Loucy (cell line): ENCODE measurements around the gene FBH1.

Experiments
- EZH2phosphoT487 ChIP-seq: fragments of 200-600 bp; IDR thresholded peaks from 2 replicates; pipeline ENCODE4 v1.6.1; 2018; ENCODE audit warnings: antibody characterized with exemption, mild to moderate bottlenecking, moderate library complexity, borderline replicate concordance
- TF ChIP-seq, protein P1 (sequence below): fragments of 200-600 bp; sonication (generic); conservative IDR thresholded peaks from 2 replicates; pipeline ENCODE4 v1.5.1; 2014; ENCODE audit warnings: mild to moderate bottlenecking, antibody characterized with exemption, low read length

DNA sequence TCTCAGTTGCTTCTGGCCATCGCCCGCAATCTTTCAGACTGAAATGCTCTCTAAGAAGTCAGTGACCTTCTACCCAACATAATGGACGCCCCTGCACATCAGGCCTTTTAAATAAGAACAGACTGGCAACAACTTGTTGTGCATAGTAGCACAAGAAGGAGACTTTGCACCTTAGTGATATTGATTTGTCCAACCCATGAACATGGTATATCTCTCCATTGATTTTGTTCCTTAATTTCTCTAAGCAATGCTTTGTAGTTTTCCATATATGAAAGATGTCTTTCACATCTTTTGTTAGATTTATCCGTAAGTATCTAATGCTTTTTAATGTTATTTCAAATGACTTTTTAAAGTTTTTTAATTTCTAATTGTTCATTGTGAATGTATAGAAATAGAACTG is 83.0 kb downstream of the FBH1 start:
- TF ChIP-seq, protein P1, sequence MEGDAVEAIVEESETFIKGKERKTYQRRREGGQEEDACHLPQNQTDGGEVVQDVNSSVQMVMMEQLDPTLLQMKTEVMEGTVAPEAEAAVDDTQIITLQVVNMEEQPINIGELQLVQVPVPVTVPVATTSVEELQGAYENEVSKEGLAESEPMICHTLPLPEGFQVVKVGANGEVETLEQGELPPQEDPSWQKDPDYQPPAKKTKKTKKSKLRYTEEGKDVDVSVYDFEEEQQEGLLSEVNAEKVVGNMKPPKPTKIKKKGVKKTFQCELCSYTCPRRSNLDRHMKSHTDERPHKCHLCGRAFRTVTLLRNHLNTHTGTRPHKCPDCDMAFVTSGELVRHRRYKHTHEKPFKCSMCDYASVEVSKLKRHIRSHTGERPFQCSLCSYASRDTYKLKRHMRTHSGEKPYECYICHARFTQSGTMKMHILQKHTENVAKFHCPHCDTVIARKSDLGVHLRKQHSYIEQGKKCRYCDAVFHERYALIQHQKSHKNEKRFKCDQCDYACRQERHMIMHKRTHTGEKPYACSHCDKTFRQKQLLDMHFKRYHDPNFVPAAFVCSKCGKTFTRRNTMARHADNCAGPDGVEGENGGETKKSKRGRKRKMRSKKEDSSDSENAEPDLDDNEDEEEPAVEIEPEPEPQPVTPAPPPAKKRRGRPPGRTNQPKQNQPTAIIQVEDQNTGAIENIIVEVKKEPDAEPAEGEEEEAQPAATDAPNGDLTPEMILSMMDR: no peak
- no peak for TF ChIP-seq EZH2phosphoT487
